GM12891 (cell line): Measurements from ENCODE around the gene PTPN5.

Source experiments
- POLR2A ChIP-seq: IDR thresholded peaks from 2 replicates; pipeline ENCODE4 v1.6.1; 2011; ENCODE audit warnings: low read depth, low read length, control low read depth
- POLR2AphosphoS5 ChIP-seq: IDR thresholded peaks from 2 replicates; pipeline ENCODE4 v1.6.1; 2011; ENCODE audit warnings: low read depth, low read length, control low read depth
- TAF1 ChIP-seq: IDR thresholded peaks from 2 replicates; pipeline ENCODE4 v1.6.1; 2011; ENCODE audit warnings: low read depth, low read length, control low read depth

DNA sequence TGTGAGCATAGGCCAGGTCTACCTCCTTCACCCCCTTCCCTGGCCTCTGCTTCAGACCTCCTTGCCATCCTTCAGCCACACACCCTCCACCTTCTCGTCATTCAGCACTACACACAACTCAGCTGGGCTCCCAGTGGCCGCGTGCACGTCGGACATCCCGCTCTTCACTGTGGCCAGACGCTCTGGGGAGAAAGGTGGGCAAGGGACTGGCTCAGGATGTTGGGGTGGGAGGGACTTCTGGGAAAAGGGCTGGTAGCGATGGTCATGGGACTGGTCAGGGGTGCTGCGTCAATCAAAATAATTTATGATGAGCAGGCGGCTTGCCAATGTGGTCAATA lies 77.2 kb downstream of the PTPN5 start:
- TF ChIP-seq POLR2A (no peak), POLR2AphosphoS5 (no peak), TAF1 (no peak)
